ENCODE measurements around the gene NDUFS3. TPM values are rescaled to one million over a fixed set of nuclear protein-coding genes. Genes with fewer than 3 reads are reported as not detected.
"Not testable (repeated sequence)": the region's sequence is repeated elsewhere in the genome, so short reads cannot be mapped to it uniquely, and the experiment has no call there.

Gene NDUFS3
- total RNA-seq, result 106 and 114 TPM in 2 replicates

GRCh38 chr11:47578524-47579494 lies at the start of gene NDUFS3, which contains the start of gene KBTBD4:
NDUFS3 (plus strand) TSS chr11:47579074; CDS start chr11:47579092, 18 bp downstream.
KBTBD4 (minus strand) TSS chr11:47578970; CDS start chr11:47578951, 19 bp downstream.
- intact Hi-C loops (cut with micrococcal nuclease), result loop anchor here (1.0 to 2.0 kb wide), 11 partner anchors 14 to 878 kb away; partner anchors contain the start of genes ACP2, AGBL2, ARHGAP1 and CELF1

DNA sequence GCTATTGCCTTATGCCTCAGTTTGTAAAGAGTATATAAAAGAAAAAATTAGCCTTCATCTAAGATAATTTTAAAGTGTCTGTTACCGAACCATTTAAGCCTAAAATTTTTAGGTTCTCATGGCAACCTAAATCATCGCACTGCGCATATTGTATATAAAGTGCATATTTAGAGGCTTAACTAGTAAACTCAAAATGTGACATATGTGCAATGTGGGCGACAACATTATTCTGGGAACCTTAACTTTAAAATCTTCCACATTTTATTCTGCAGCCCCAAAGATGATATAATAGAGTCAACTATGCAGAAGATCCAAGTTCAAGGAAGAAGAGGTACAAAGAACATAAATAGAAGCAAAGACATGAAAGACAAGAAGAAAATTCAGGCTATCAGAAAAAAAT lies 48.9 kb upstream of the NDUFS3 start:
- intact Hi-C loops (cut with micrococcal nuclease), result no loop called here

DNA sequence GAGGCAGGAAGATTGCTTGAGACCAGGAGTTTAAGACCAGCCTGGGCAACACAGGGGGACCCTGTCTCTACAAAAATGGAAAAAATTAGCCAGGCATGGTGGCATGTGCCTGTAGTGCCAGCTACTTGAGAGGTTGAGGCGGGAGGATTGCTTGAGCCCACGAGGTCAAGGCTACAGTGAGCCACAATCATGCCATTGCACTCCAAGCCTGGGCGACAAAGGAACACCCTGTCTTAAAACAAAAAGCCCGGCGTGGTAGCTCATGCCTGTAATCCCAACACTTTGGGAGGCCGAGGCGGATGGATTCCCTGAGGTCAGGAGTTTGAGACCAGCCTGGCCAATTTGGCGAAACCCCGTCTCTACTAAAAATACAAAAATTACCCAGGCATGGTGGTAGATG lies 48.2 kb upstream of the NDUFS3 start:
- intact Hi-C loops (cut with micrococcal nuclease), result not testable (repeated sequence)

GRCh38 chr11:47531666-47532065 lies 47.2 kb upstream of the NDUFS3 start:
- intact Hi-C loops (cut with micrococcal nuclease), result no loop called here

- intact Hi-C loops (cut with micrococcal nuclease), result no loop called here
Measured at GRCh38 chr11:47532597-47533213, 46.2 kb upstream of the NDUFS3 start.

DNA sequence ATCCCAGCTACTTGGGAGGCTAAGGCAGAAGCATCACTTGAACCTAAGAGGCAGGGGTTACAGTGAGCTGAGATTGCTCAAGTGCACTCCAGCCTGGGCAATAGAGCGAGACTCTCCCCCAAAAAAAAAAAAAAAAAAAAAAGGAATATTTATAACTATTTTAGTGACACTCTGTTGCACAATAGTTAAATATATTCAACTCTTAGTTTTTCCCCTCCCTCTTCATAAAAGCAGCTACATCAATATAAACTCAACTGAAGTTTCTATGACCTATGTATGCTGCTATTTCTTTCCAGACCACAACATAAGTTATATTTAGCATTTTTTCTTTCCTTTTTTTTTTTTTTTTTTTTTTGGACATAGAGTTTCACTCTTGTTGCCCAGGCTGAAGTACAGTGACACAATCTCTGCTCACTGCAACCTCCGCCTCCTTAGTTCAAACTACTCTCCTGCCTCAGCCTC lies 45.2 kb upstream of the NDUFS3 start:
- intact Hi-C loops (cut with micrococcal nuclease), result no loop called here

DNA sequence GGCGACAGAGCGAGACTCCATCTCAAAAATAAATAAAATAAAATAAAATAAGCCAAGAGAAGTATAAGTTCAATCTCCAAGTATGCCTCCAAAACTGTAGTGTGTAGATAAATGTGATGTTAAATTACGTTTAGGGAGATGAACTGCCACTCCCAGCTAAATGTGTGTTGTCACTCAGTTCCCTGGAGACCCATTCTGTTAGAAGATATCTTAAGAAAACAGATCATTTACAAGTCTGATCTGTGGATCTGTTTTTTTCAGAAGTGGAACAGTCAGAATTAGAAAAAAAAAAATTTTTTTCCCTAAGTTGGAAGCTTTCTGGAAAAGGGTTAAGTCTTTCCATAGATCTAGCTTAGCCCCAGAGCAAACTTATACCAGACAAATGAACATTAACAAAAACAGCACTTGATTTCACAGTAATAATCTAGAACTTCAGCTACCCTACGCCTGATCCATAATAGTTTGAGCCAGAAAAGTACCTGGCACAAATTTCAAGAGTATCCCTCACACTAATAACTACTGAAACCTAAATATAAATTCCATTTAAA lies 44.1 kb upstream of the NDUFS3 start:
- intact Hi-C loops (cut with micrococcal nuclease), result no loop called here

- intact Hi-C loops (cut with micrococcal nuclease), result no loop called here
Measured at GRCh38 chr11:47536915-47537314, 42.0 kb upstream of the NDUFS3 start.

DNA sequence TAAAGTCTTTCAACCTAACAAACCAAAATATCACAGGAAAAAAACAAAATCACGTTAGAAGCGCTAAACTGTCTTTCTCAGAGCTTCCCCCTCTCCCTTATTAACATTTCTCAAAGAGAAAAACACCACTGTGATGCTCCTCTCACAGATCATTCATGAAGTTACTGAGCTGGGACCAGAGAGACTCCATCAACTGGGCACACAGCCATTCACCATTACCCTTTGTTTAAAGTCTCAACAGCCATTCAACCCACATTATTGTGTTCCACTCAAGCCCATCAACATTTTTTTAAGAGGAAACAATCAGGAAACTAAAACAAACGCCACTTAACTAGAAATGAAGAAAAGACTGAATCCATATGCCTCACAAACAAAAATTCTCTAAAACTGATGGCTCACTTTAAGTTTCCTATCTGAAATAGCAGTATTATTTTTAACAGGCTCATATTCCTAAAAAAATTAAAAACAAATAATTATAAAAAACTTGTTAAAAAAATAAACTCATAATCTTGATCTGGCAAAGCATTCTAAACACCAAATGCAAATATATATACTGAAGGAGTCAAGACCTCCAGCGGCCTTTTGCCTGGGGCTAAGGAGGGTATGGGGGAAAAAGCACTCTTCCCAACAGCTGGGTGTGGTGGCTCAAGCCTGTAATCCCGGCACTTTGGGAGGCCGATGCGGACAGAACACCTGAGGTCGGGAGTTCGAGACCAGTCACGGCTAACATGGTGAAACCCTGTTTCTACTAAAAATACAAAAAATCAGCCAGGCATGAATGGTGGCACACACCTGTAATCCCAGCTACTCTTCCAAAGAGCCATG lies 39.9 kb upstream of the NDUFS3 start:
- intact Hi-C loops (cut with micrococcal nuclease), result no loop called here

GRCh38 chr11:47539681-47540039 lies 39.2 kb upstream of the NDUFS3 start:
- intact Hi-C loops (cut with micrococcal nuclease), result no loop called here

DNA sequence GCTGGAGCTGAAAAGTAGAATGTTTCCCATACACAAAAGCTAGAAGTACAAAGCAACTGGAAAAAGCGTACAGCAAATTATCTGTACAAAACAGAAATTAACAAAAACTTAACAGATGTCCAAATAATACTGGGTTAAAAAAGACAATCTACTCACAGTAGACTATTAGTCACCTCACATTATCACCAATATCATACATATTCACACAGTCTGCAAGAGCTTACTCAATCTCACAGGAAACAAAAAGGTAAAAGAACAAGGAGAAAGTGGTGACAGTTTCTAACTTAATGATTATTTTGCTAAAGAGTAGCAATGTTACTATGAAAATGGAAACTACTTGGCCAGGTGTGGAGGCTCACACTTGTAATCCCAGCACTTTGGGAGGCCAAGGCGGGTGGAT lies 37.8 kb upstream of the NDUFS3 start:
- intact Hi-C loops (cut with micrococcal nuclease), result loop anchor here (1.0 kb wide), 1 partner anchor 28 kb away; no protein-coding TSS in a partner anchor

DNA sequence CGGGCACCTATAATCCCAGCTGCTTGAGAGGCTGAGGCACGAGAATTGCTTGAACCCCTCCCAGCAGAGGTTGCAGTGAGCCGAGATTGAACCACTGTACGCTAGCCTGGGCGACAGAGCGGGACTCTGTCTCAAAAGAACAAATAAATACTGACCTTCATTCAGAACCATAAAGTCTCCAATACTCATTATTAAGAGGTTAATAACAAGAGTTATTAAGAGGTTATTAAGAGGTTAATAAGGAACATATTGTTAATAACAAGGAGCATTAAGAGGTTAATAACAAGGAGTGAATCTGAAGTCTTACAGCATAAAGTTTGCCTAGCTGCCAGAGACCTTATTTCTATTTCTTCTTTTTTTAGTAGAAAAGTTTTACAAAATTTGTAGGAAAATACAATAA lies 33.6 kb upstream of the NDUFS3 start:
- intact Hi-C loops (cut with micrococcal nuclease), result no loop called here

GRCh38 chr11:47546274-47546673 lies 32.6 kb upstream of the NDUFS3 start:
- intact Hi-C loops (cut with micrococcal nuclease), result not testable (repeated sequence)

- intact Hi-C loops (cut with micrococcal nuclease), result loop anchor here (5.0 to 10.0 kb wide), 4 partner anchors 63 to 933 kb away; partner anchors contain the start of genes ATG13, HARBI1 and SLC39A13
Measured at GRCh38 chr11:47550288-47551047, 28.4 kb upstream of the NDUFS3 start.

GRCh38 chr11:47551086-47551485 lies 27.8 kb upstream of the NDUFS3 start:
- intact Hi-C loops (cut with micrococcal nuclease), result loop anchor here (5.0 to 10.0 kb wide), 4 partner anchors 64 to 934 kb away; partner anchors contain the start of genes ATG13, HARBI1 and SLC39A13

- intact Hi-C loops (cut with micrococcal nuclease), result loop anchor here (2.0 to 10.0 kb wide), 5 partner anchors 43 to 935 kb away; partner anchors contain the start of genes ATG13, HARBI1 and SLC39A13
Measured at GRCh38 chr11:47552056-47552565, 26.8 kb upstream of the NDUFS3 start.

- intact Hi-C loops (cut with micrococcal nuclease), result loop anchor here (1.0 to 10.0 kb wide), 17 partner anchors 13 to 935 kb away; partner anchors contain the start of genes AGBL2, ARHGAP1, ATG13 and DDB2
Measured at GRCh38 chr11:47552566-47553405, 26.1 kb upstream of the NDUFS3 start, which contains the start of gene CELF1. CELF1 (minus strand) TSS chr11:47553132; CDS start chr11:47499523, 53,609 bp downstream.

- intact Hi-C loops (cut with micrococcal nuclease), result loop anchor here (1.0 to 10.0 kb wide), 17 partner anchors 12 to 936 kb away; partner anchors contain the start of genes AGBL2, ARHGAP1, ATG13 and DDB2
Measured at GRCh38 chr11:47553406-47553743, 25.5 kb upstream of the NDUFS3 start.

Data from T-helper 1 cell treated with Interleukin-12 subunit alpha and Interleukin-12 subunit beta and Interleukin-4 antibody, amounts not matched to agents 30 ng/mL and 1 ng/mL, for 36 hours (primary cell).